Right kidney (tissue), 1 donor: Measurements from ENCODE around the gene ZNF808.
"Not testable (repeated sequence)": the region's sequence is repeated elsewhere in the genome, so short reads cannot be mapped to it uniquely, and the experiment has no call there.

Experiments
- DNase-seq: peaks from one replicate; pipeline ENCODE4 v3.0.0-alpha.2; 2016

The ZNF808 gene

DNA sequence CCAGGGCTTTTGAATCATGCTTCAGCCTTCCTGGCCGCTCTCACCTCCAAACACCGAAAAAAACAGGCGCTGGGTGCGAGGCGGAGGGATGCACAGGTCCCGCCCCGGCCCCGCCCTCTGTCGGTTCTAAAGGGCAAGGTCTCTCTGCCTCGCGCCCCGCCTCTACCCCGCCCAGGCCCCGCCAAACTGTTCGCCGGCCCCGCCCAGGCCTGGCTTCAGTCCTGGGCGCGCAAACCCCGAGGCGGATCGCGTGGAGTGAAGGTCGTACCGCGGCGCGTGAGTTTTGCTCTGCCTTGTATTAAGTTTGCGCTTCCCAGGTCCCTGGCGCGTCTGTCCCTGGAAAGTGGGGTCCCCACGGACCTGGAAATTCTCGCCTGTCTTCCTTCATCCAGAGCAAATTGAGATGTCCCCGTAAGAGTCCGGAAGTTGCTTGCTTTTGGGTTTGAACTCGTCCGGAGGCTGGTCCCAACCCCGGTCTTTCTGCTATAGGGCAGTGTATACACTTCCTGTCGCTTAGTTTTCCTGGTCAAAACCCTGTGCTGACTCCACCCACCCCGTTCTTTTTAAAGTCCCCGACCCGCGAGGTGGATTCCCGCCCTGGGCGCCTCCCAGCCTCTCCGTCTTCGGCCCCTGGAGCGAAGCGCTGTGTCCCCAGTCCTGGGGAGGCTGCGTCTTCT, 8.4 kb downstream of the ZNF808 start:
- DNase-seq = peak; percentile 81

DNA sequence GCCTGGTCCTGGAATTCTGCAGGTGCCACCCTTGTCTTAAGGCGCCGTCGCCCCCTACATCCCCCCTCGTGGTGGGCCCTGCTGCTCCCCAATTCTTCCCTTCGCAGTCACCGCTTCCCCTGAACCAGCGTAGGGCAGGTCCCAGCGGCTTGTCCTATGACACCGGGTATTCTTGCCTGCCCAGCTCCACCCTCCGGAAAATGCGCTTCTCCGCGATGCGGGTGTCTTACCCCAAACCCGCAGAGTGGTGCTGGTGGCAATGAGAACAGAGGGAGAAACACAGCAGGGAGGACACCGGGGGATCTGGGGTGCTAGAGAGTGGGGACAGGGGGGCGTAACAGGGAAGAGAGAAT, 9.0 kb downstream of the ZNF808 start:
- DNase-seq = no peak

- not testable (repeated sequence) for DNase-seq
Measured at GRCh38 chr19:52538815-52539214, 11.3 kb downstream of the ZNF808 start.

- DNase-seq = not testable (repeated sequence)
Measured at GRCh38 chr19:52541176-52541575, 13.7 kb downstream of the ZNF808 start.

DNA sequence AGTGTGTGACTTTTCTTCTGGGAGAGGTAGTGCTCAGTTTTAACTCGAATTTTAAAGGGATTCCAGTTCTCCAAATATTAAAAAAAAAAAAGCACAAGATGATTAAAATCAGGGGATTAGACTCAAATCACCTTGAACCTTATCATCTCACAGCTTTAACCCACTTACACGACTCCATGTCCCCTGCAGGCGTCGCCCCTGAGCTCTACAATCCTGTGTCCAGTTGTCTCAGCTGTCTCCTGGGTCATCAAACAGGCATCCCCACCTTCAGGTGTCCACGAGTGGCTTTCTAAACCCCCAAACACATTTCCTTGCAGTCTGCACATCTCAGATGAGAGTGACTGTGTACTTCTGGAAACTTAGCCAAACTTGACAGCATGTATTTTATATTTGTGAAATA, 14.1 kb downstream of the ZNF808 start:
- DNase-seq = no peak

- DNase-seq = not testable (repeated sequence)
Measured at GRCh38 chr19:52542541-52542940, 15.1 kb downstream of the ZNF808 start.

DNA sequence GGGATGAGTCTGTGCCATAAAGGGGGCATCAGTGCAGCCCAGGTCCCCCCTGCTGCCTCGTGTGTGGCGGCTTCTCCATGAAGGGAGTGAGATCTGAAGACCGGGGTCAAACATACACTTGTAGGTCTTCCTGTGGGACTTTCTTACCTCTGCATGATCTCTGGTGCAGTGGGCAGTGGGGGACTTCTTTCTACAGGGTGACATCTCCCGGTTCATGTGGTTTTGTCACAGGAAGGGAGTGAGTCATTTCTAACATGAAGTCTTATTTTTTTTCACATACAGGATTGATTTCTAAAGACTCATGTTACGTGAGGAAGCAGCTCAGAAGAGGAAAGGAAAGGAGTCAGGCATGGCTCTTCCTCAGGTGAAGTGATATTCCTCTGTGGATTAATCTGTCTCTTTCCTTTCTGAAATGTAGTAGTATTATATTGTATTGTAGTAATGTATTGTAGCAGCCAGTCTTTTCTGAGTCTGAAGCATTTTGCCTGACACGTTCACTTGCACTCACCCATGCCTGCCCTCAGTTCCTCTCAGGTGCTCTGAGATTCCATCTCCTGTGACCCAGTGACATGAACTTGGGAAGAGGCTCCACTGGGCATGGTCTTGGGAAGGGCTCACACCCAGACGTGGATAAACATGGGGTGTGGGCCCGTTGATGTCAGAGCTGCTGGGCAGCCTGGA, 15.7 kb downstream of the ZNF808 start:
- no peak for DNase-seq

DNA sequence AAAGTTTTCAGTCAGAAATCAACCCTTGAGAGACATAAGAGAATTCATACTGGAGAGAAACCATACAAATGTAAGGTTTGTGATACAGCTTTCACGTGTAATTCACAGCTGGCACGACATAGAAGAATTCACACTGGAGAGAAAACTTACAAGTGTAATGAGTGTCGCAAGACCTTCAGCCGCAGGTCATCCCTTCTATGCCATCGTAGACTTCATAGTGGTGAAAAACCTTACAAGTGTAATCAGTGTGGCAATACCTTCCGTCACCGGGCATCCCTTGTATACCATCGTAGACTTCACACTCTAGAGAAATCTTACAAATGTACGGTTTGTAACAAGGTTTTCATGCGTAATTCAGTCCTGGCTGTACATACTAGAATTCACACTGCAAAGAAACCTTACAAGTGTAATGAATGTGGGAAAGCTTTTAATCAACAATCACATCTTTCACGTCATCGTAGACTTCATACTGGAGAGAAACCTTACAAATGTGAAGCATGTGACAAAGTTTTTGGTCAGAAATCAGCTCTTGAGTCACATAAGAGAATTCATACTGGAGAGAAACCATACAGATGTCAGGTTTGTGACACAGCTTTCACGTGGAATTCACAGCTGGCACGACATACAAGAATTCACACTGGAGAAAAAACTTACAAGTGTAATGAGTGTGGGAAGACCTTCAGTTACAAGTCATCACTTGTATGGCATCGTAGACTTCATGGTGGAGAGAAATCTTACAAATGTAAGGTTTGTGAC, 26.9 kb downstream of the ZNF808 start:
- DNase-seq = no peak

DNA sequence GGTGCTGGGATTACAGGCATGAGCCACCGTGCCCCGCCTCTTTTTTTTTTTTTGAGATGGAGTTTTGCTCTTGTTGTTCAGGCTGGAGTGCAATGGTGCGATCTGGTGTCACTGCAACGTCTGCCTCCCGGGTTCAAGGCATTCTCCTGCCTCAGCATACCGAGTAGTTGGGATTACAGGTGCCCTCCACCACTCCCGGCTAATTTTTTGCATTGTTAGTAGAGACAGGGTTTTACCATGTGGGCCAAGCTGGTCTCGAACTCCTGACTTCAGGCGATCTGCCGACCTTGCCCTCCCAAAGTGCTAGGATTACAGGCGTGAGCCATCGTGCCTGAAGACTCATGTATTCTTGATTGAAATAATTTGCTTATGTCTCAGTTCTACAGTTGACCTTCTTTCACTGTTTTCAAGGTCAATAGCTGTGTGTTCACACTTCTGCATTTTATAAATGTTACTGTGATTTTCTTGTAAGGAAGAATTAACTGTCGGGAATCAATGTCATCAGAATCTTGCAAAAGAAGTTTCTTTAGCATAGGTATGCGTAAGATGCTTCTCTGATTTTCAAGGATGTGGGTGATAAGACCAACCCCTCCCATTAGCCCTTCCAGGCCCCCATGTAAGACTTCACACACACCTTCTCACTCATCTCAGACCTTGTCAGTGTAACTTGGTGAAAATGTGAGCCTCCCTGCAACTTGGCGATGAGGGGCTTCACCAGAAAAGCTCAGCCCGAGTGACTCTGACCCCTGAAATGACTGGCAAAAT, 29.9 kb downstream of the ZNF808 start:
- no peak for DNase-seq

DNA sequence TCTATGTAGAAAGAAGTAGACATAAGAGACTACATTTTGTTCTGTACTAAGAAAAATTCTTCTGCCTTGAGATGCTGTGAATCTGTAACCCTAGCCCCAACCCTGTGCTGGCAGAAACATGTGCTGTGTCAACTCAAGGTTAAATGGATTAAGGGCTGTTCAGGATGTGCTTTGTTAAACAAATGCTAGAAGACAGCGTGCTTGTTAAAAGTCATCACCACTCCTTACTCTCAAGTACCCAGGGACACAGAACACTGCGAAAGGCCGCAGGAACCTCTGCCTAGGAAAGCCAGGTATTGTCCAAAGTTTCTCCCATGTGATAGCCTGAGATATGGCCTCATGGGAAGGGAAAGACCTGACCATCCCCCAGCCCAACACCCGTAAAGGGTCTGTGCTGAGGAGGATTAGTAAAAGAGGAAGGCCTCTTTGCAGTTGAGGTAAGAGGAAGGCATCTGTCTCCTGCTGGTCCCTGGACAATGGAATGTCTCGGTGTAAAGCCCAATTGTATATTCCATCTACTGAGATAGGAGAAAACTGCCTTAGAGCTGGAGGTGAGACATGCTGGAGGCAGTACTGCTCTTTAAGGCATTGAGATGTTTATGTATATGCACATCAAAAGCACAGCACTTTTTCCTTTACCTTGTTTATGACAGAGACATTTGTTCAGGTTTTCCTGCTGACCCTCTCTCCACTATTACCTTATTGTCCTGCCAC, 31.4 kb downstream of the ZNF808 start:
- not testable (repeated sequence) for DNase-seq

DNA sequence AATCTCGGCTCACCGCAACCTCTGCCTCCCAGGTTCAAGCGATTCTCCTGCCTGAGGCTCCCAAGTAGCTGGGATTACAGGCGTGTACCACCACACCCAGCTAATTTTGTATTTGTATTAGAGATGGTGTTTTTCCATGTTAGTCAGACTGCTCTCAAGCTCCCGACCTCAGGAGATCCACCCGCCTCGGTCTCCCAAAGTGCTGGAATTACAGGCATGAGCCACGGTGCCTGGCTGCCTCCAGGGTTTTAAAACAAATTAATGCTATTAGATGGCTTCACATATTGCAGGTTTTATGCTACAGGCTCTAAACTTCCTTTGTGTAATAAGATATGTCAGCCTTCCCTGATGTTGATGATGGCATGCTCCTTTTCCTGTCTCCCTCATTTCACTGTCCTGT, 34.1 kb downstream of the ZNF808 start:
- not testable (repeated sequence) for DNase-seq

DNA sequence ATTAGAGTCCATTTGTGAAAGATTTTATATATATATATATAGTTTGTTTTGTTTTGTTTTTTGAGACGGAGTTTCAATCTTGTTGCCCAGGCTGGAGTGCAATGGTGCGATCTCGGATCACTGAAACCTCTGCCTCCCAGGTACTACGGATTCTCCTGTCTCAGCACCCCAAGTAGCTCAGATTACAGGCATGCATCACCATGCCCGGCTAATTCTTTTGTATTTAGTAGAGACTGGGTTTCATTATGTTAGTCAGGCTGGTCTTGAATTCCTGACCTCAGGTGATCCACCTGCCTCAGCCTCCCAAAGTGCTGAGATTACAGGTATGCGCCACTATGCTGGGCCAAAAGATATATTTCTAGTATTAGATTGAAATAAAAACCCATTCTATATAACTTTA, 38.7 kb downstream of the ZNF808 start:
- no peak for DNase-seq

GRCh38 chr19:52566588-52566987, 39.1 kb downstream of the ZNF808 start:
- no peak for DNase-seq

DNA sequence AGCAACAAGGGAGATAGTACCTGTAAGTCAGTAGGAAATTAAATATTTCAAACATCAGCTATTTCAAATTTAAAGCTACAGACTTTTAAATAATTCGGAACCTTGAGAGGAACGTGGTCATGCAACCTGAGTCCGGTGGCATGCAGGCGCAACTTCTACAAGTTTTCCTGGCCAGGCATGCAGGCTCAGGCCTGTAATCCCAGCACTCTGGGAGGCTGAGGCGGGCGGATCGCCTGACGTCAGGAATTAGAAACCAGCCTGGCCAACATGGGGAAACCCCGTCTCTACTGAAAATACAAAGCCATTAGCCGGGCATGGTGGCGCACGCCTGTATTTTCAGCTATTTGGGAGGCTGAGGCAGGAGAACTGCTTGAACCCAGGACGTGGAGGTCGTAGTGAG, 40.5 kb downstream of the ZNF808 start:
- no peak for DNase-seq

DNA sequence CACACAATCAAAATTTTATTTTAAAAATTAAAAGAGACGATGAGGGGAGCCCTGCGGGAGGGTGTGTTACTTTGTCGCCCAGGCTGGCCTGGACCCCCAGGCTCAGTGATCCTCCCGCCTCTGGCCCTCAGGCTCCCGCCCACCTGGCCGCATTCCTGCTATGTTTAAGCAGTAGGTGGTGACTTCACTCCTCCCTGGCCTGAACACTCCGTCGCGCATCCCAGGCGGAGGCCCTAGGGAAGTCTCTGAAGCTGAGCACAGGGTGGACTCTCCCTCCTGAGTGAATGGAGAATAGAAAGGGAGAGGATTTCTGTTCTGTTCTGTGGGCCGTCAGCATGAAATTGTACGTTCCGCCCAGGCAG, 42.2 kb downstream of the ZNF808 start:
- DNase-seq = not testable (repeated sequence)

GRCh38 chr19:52570000-52570861, 42.8 kb downstream of the ZNF808 start, which contains the start of gene ZNF701:
Gene ZNF701, plus strand, starts transcription at chr19:52570287. Its CDS starts 3,861 bp downstream, at chr19:52574148.
- peak; percentile 93 for DNase-seq

- peak; percentile 65 for DNase-seq
Measured at GRCh38 chr19:52584736-52585440, 57.4 kb downstream of the ZNF808 start.

- DNase-seq = no peak
Measured at GRCh38 chr19:52585604-52586003, 58.1 kb downstream of the ZNF808 start.

DNA sequence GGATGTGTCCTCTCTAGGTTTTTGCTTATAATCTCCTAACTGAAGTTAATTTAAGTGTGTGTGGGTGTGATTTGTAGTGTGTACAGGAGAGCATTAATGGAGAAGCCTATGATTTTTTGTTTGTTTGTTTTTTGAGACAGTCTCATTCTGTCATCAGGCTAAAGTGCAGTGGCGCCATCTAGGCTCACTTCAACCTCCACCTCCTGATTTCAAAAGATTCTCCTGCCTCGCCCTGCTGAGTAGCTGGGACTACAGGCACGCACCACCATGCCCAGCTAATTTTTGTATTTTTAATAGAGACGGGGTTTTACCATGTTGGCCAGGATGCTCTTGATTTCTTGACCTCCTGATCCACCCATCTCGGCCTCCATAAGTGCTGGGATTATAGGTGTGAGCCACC, 63.3 kb downstream of the ZNF808 start:
- no peak for DNase-seq

- no peak for DNase-seq
Measured at GRCh38 chr19:52592301-52592700, 64.8 kb downstream of the ZNF808 start.
